Mesothelial cell of epicardium (in vitro differentiated cells): Measurements from ENCODE around the gene CCRL2. TPM values are rescaled to one million over a fixed set of nuclear protein-coding genes. Genes with fewer than 3 reads are reported as not detected.

Source experiments
- DNase-seq, 2 experiments: peaks; one replicate each; pipeline ENCODE4 v3.0.0; 2021; ENCODE audit warnings: low spot score in 2 of 2; ENCODE audit not compliant: unreplicated experiment in 2 of 2
- H3K27ac Mint-ChIP-seq: 2 replicates; pipeline ENCODE4 v1.8.0; 2021; ENCODE audit warnings: mixed read lengths
- H3K27me3 Mint-ChIP-seq: 2 replicates; pipeline ENCODE4 v1.8.0; 2021; ENCODE audit warnings: low read depth, mixed read lengths
- H3K36me3 Mint-ChIP-seq: 2 replicates; pipeline ENCODE4 v1.8.0; 2021; ENCODE audit warnings: mixed read lengths
- H3K4me1 Mint-ChIP-seq: 2 replicates; pipeline ENCODE4 v1.8.0; 2021; ENCODE audit warnings: mixed read lengths
- H3K4me3 Mint-ChIP-seq: 2 replicates; pipeline ENCODE4 v1.8.0; 2021; ENCODE audit warnings: mild to moderate bottlenecking, moderate library complexity, mixed read lengths
- H3K9me3 Mint-ChIP-seq: 2 replicates; pipeline ENCODE4 v1.8.0; 2021; ENCODE audit warnings: mixed read lengths
- CTCF ChIP-seq: fragments of 200-600 bp; sonication (generic); IDR thresholded peaks from one replicate; pipeline ENCODE4 v1.5.0; 2021; ENCODE audit warnings: antibody characterized with exemption; ENCODE audit not compliant: unreplicated experiment
- total RNA-seq: library from RNA; stranded (reverse); gene quantifications from 3 replicates; pipeline ENCODE4 v1.2.1, GENCODE V29; 2021

The CCRL2 gene
- total RNA-seq, 1 donor from 2014 or later = not detected

- H3K36me3 Mint-ChIP-seq = no peaks in the 10 kb centered on the region
- H3K27me3 Mint-ChIP-seq = peaks cover 47% of the 10 kb centered on the region
Observed at GRCh38 chr3:46409739-46410489, 2.9 kb downstream of the CCRL2 start.

GRCh38 chr3:46410669-46411068 is 3.6 kb downstream of the CCRL2 start:
- no peak for TF ChIP-seq CTCF
- Mint-ChIP-seq H3K27me3 (peaks cover 43% of the 10 kb centered on the region), H3K27ac (no peak overlapping the region), H3K9me3 (no peaks in the 10 kb centered on the region), H3K4me3 (no peak overlapping the region), H3K36me3 (no peaks in the 10 kb centered on the region), H3K4me1 (peaks cover 2% of the 10 kb centered on the region)
- no peak for DNase-seq

More at GRCh38 chr3:46409739-46410489, 2.9 kb downstream of the CCRL2 start:
- no peak overlapping the region for H3K27ac Mint-ChIP-seq
- DNase-seq = no peak
- H3K4me3 Mint-ChIP-seq = no peak overlapping the region
- no peak for TF ChIP-seq CTCF
- peaks cover 6% of the 10 kb centered on the region for H3K4me1 Mint-ChIP-seq
- no peaks in the 10 kb centered on the region for H3K9me3 Mint-ChIP-seq

- no peak overlapping the region for H3K27ac Mint-ChIP-seq
- H3K27me3 Mint-ChIP-seq = peaks cover 41% of the 10 kb centered on the region
- H3K4me1 Mint-ChIP-seq = peaks cover 7% of the 10 kb centered on the region
- no peaks in the 10 kb centered on the region for H3K9me3 Mint-ChIP-seq
- TF ChIP-seq CTCF = no peak
- DNase-seq = no peak
- H3K36me3 Mint-ChIP-seq = no peaks in the 10 kb centered on the region
- no peak overlapping the region for H3K4me3 Mint-ChIP-seq
Observed at GRCh38 chr3:46411271-46411670, 4.2 kb downstream of the CCRL2 start.

- no peaks in the 10 kb centered on the region for H3K9me3 Mint-ChIP-seq
- H3K4me3 Mint-ChIP-seq = no peak overlapping the region
- no peaks in the 10 kb centered on the region for H3K36me3 Mint-ChIP-seq
- TF ChIP-seq CTCF = no peak
- H3K27ac Mint-ChIP-seq = no peak overlapping the region
- peaks cover 13% of the 10 kb centered on the region for H3K4me1 Mint-ChIP-seq
- peaks cover 30% of the 10 kb centered on the region for H3K27me3 Mint-ChIP-seq
- DNase-seq = no peak
Observed at GRCh38 chr3:46412786-46413298, 5.8 kb downstream of the CCRL2 start.

GRCh38 chr3:46413951-46414350 is 6.9 kb downstream of the CCRL2 start:
- no peak overlapping the region for H3K27ac Mint-ChIP-seq
- peaks cover 13% of the 10 kb centered on the region for H3K4me1 Mint-ChIP-seq
- no peak overlapping the region for H3K4me3 Mint-ChIP-seq
- no peaks in the 10 kb centered on the region for H3K36me3 Mint-ChIP-seq
- H3K9me3 Mint-ChIP-seq = no peaks in the 10 kb centered on the region
- H3K27me3 Mint-ChIP-seq = peaks cover 19% of the 10 kb centered on the region
- no peak for TF ChIP-seq CTCF
- DNase-seq = no peak
